NCI-H2107 treated with DMSO at 0.1 percent for 48 hours (cell line): Measurements from ENCODE around the gene GABRB3.

Experiments
- DNase-seq: peaks from one replicate; lab custom pipeline; 2025; ENCODE audit not compliant: unreplicated experiment; lab: John Stamatoyannopoulos, UW

The GABRB3 gene

GRCh38 chr15:26561896-26562295 is 211.0 kb downstream of the GABRB3 start:
- DNase-seq, result no peak

GRCh38 chr15:26561130-26561529 is 211.7 kb downstream of the GABRB3 start:
- DNase-seq, result no peak

GRCh38 chr15:26555898-26556297 is 217.0 kb downstream of the GABRB3 start:
- no peak for DNase-seq

GRCh38 chr15:26551473-26551872 is 221.4 kb downstream of the GABRB3 start:
- no peak for DNase-seq

- DNase-seq, result no peak
Observed at GRCh38 chr15:26550880-26551279, 222.0 kb downstream of the GABRB3 start.

GRCh38 chr15:26537663-26538062 is 235.2 kb downstream of the GABRB3 start:
- no peak for DNase-seq

GRCh38 chr15:26531489-26531888 is 241.4 kb downstream of the GABRB3 start:
- DNase-seq, result no peak

GRCh38 chr15:26525096-26525495 is 247.8 kb downstream of the GABRB3 start:
- DNase-seq, result no peak

- DNase-seq, result no peak
Observed at GRCh38 chr15:26521691-26522198, 251.1 kb downstream of the GABRB3 start.

GRCh38 chr15:26521130-26521529 is 251.7 kb downstream of the GABRB3 start:
- no peak for DNase-seq

- DNase-seq, result no peak
Observed at GRCh38 chr15:26518885-26519284, 254.0 kb downstream of the GABRB3 start.

- DNase-seq, result no peak
Observed at GRCh38 chr15:26516102-26516980, 256.5 kb downstream of the GABRB3 start.

GRCh38 chr15:26504009-26504408 is 268.9 kb downstream of the GABRB3 start:
- no peak for DNase-seq
